T-helper 2 cell (primary cell): ENCODE results near the gene MKKS.
A peak's percentile ranks its signal among the peaks of the same experiment; 100 is the strongest.
"Not testable (repeated sequence)": the region's sequence is repeated elsewhere in the genome, so short reads cannot be mapped to it uniquely, and the experiment has no call there.

Experiments
- DNase-seq, 5 experiments: peaks; one replicate each; pipeline versions ENCODE4 v3.0.0 to v3.0.0-alpha.2; 2012 to 2022

Gene MKKS

GRCh38 chr20:10412591-10413408, 21.2 kb downstream of the MKKS start:
- no peak for DNase-seq

- DNase-seq, result no peak
Measured at GRCh38 chr20:10411673-10412072, 22.3 kb downstream of the MKKS start.

GRCh38 chr20:10408108-10408813, 25.8 kb downstream of the MKKS start:
- no peak for DNase-seq

- DNase-seq, result no peak
Measured at GRCh38 chr20:10404959-10405530, 29.0 kb downstream of the MKKS start.

- DNase-seq, result no peak
Measured at GRCh38 chr20:10404023-10404628, 29.9 kb downstream of the MKKS start.

- no peak for DNase-seq
Measured at GRCh38 chr20:10402938-10403608, 30.9 kb downstream of the MKKS start.

GRCh38 chr20:10398834-10399369, 35.1 kb downstream of the MKKS start:
- no peak for DNase-seq

GRCh38 chr20:10394752-10395151, 39.3 kb downstream of the MKKS start:
- DNase-seq, result not testable (repeated sequence)

- peak in 1 of 5 experiments; percentile 66 for DNase-seq
Measured at GRCh38 chr20:10390709-10391108, 43.3 kb downstream of the MKKS start.

GRCh38 chr20:10388597-10388996, 45.4 kb downstream of the MKKS start:
- DNase-seq, result no peak

GRCh38 chr20:10387686-10388085, 46.3 kb downstream of the MKKS start:
- no peak for DNase-seq

- peak in 1 of 5 experiments; percentile 70 for DNase-seq
Measured at GRCh38 chr20:10385850-10386544, 48.0 kb downstream of the MKKS start.

GRCh38 chr20:10381477-10381876, 52.5 kb downstream of the MKKS start:
- DNase-seq, result peak in 1 of 5 experiments; percentile 13

- DNase-seq, result no peak
Measured at GRCh38 chr20:10379761-10380160, 54.3 kb downstream of the MKKS start.

GRCh38 chr20:10376270-10377075, 57.5 kb downstream of the MKKS start:
- no peak for DNase-seq

GRCh38 chr20:10375191-10375590, 58.8 kb downstream of the MKKS start:
- DNase-seq, result no peak

GRCh38 chr20:10374036-10374435, 60.0 kb downstream of the MKKS start:
- DNase-seq, result no peak

GRCh38 chr20:10371467-10371866, 62.6 kb downstream of the MKKS start:
- DNase-seq, result no peak

- DNase-seq, result peak in 1 of 5 experiments; percentile 22
Measured at GRCh38 chr20:10370091-10370887, 63.7 kb downstream of the MKKS start.

- no peak for DNase-seq
Measured at GRCh38 chr20:10369723-10370090, 64.3 kb downstream of the MKKS start.
